Stimulated activated CD4-positive, alpha-beta T cell treated with anti-CD3 and anti-CD28 coated beads, Interleukin-15, amount 100 ng/mL, for 24 hours (primary cell): ENCODE results near the gene CABLES2.
"Not testable (repeated sequence)": the region's sequence is repeated elsewhere in the genome, so short reads cannot be mapped to it uniquely, and the experiment has no call there.

Experiments
- DNase-seq: peaks from one replicate; pipeline ENCODE4 v3.0.0-alpha.2; 2020

Gene CABLES2

GRCh38 chr20:62387933-62388635, 19.0 kb downstream of the CABLES2 start:
- DNase-seq: peak; percentile 52

- peak; percentile 36 for DNase-seq
Measured at GRCh38 chr20:62387219-62387913, 19.7 kb downstream of the CABLES2 start.

DNA sequence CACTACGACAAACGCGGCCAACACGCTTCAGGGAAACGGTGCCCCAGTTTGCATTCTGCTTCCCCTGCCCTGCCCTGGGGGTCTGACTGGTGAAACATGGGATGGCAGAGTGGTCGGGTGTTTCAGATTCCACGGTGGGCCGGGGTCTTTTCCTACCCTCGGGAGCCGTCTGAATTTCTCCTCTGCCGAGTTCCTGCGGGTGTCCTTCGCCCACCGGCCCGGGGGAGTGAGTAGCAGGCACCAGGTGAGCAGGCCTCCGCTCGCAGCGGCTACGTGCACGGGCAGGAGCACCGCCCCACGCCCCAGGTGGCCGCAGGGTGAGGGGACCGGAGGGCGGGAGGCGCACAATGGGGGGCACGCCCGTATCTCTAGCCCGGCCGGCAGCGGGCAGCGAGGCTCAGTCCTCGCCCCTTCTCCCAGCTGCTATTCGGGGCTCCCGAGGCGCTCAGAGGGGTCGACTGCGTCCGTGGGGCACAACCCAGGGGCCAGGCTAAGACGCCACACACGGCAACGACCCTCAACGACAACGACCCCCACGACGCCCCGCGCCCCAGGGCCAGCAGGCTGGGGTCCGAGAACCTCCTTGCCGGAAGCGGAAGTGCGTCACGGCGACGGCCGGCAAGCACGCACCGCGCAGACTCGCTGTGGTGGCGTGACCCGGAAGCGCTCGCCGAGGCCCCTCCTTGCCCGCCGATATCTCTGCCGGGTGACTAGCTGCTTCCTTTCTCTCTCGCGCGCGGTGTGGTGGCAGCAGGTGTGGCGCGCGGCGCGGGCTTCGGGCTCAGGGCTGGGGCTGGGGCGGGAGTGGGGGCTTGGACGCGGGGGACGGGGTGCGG, 20.5 kb downstream of the CABLES2 start, which contains the start of gene RPS21:
Gene RPS21 (plus strand): TSS at position 721 of the 836 bp plus-strand sequence. CDS start 236 bp downstream, outside the sequence.
- DNase-seq: peak; percentile 95

- peak; percentile 86 for DNase-seq
Measured at GRCh38 chr20:62382306-62383198, 24.5 kb downstream of the CABLES2 start.

DNA sequence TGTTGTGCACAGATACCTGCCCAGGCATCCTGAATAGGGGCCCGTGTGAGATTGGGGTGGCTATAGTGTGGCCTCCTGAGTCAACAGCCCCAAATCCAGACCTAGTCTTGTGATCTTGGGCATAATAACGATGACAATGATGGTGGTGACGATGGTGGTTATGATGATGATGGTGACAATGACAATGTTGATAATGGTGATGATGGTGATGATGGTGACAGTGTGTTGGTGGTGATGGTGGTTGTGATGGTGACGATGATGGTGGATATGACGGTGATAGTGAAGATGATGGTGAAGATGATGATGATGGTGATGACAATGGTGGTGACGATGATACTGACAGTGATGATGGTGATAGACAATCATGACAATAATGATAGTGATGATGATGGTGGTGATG, 25.2 kb downstream of the CABLES2 start:
- DNase-seq: no peak

GRCh38 chr20:62381202-62381797, 25.8 kb downstream of the CABLES2 start:
- no peak for DNase-seq

DNA sequence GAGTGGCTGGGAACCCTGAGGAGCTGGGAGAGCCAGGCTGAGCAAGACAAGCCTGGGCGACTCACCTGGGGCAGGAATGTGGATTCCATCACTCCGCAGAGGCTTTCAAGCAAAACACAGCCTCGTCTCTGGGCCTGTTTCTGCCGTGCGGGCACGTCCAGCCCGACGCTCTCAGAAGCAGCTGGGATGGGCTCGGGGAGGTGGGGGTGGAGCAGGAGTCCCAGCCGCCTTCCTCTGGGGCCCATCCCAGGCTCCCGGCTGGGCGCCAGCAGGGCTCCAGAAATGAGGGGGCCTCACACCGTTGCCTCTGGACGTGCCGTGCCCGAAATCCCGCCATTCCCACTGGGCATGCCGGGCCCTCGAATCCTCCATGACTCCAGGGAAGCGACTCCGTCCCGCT, 28.9 kb downstream of the CABLES2 start:
- DNase-seq: no peak

- DNase-seq: no peak
Measured at GRCh38 chr20:62377615-62378178, 29.4 kb downstream of the CABLES2 start.

DNA sequence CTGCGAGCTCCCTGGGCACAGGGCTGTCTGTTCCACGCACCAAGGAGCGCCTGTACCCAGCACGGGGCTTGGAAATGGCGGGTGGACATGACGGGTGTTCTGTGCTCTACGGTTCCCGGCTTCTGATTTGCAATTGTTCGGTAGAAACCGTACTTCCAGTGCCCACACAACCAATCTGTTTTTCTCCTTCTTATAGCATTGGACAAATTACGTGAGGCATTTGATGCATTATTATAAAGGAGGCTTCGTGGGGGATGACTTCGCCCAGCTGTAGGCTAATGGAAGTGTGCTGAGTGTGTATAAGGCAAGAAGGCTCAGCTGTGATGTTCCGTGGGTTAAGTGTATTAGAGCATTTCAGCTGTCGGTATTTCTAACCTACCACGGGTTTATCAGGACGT, 30.0 kb downstream of the CABLES2 start:
- DNase-seq: no peak

DNA sequence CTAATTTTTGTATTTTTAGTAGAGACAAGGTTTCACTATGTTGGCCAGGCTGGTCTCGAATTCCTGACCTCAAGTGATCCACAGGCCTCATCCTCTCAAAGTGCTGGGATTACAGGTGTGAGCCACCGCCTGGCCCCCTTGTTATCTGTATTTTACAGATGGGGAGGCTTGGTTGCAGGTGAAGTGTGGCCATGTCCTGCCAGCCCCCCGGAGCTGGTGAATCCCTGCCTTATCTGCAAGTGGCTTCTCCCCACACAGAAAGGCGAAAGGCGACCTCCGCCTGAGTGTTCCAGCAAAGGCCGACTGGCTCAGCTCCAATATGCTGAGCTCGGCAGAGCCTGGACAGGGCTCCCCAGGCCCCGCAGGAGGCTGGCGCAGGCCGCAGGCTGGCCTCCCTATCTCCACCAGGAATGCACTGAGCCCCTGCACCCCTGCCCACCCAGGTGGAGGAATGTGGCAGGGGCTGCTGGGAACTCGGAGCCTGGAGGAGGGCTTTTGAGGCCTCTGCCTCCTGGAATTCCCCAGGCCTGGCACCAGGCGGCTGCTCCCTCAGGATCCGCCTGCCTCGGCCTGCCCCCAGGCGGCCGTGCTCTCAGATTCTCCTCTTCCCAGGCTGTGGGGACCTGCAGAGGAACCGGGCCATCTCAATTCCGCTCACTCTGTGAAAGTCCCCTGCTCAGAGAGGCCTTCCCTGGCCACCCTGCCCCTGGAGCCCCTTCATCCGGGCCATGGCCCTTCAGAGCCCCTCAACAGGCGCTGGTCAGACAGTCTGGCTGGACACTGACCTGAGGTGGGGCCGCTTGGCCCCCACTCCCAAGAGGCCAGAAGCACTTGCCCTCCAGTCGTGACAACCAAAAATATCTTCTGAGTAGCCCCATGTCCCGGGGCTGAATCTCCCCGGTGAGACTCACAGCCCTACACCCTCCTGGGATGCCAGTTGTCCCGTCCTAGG, 30.7 kb downstream of the CABLES2 start:
- no peak for DNase-seq

GRCh38 chr20:62374331-62375152, 32.5 kb downstream of the CABLES2 start:
- no peak for DNase-seq

DNA sequence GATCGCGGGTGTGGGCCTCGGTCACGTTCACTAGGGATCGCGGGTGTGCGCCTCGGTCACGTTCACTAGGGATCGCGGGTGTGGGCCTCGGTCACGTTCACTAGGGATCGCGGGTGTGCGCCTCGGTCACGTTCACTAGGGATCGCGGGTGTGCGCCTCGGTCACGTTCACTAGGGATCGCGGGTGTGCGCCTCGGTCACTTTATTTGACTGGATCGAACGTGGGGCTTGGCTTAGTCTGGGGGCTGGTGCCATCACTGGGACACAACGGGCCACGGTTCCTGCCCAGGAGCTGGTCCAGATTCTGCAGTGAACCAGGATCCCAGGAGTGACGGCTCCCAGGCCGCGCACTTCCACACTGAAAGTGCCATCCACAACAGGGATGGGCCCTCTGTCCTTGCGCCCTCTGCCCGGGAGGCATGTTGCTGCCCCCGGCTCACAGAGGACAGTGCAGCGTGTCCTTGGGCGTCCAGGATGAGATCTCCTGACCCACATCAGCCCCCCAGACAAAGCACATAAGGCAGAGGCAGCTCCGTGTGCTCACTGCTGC, 33.4 kb downstream of the CABLES2 start:
- not testable (repeated sequence) for DNase-seq

DNA sequence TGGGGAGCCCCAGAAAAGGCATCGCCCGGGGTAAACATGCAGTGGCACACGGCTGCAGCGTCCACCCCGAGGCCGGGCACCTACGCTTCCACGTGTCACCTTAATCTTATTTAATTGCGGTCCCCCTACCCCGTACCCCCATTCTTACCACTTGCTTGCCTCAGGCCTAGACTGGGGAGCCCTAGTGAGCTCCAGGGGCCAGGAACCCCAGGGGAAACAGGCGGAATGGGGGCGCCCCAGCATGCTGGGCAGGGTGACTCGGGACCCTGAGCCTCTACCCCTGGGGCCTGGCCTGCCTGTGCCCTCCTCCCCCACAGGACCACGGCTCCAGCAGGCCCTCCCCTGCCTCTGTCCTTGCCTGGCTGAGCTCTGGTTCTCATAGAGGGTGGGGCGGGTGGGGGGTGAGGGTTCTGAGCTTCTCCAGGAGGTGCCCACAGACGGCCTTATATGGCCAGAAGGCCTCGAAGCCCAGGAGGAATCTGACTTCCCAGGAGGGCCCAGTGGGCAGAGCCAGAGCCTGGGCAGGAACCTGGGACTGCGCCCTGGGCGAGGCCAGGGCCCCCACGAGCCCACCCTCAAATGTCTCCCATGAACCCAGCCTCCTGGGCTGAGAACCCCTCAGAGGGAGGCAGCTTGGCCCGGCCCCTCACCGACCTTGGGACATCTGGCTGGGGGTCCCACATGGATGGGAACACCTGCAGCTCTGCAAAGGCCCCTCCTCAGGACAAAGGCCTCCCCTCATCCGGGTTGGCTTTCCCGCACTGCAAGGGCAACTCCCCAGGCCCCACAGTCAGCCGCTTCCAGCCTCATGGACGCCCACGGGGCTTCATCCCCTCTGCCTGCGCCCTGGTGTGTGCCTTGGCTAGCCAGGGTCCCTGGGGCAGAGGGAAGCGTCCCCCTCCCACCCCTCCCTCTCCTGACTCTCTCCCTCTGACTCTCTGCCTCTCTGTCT, 34.8 kb downstream of the CABLES2 start:
- DNase-seq: no peak

DNA sequence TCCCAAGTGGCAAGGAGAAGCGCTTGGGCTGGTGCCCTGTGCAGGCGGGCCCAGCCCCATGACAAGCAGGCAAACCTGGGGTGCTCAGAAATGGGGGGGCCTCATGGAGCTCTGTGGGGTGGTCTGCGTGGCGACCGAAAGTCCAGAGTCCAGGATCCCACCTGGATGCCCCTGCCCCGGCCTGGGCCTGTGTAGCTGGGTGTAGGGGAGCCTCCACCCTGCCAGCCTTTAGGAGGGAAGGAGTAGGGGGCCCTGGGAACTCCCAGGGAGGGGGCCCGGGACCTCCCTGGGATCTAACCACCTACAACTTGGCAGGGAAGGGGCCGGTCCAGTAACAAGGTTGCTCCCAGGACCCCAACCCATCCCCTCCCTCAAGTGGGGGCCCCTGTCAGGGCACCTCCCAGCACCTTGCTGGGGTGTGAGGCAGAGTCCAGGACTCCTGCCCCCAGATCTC, 35.5 kb downstream of the CABLES2 start:
- no peak for DNase-seq

GRCh38 chr20:62370807-62371587, 36.1 kb downstream of the CABLES2 start:
- no peak for DNase-seq

DNA sequence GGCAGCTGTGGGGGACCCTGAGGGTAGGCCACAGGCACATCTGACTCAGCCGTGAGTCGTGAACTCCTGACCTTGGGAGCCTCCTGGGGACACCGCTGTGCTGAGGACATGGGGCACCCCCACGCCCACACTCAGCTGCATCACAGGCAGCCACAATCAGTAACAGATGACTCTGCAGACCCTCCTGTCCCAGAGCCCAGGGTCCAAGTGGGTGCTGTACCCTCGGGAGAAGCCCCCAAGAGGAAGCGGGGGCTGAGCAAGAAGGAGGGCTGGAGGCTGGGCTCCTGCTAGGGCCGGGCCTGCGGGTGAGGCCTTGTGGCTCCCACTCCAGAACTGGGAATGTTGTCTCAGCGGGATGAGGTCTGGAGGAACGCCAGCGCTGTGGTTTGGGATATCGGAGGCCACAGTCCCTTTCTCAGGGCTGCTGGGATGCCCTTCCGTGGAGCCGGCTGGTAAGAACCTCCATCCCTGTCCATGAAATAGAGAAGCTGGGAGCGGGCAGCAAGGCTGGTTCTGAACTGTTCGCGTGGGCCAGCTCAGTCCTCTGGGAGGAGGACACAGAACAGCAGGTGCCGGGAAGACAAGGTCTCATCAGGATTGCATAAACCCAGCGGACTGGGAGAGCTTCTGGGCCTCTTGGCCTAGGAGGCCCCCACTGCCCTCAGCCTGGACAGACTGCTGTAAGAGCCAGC, 36.8 kb downstream of the CABLES2 start:
- DNase-seq: peak; percentile 68

GRCh38 chr20:62369815-62370114, 37.3 kb downstream of the CABLES2 start:
- no peak for DNase-seq
